ENCODE measurements around the gene CACNA1C.

- TF ChIP-seq, protein P1, sequence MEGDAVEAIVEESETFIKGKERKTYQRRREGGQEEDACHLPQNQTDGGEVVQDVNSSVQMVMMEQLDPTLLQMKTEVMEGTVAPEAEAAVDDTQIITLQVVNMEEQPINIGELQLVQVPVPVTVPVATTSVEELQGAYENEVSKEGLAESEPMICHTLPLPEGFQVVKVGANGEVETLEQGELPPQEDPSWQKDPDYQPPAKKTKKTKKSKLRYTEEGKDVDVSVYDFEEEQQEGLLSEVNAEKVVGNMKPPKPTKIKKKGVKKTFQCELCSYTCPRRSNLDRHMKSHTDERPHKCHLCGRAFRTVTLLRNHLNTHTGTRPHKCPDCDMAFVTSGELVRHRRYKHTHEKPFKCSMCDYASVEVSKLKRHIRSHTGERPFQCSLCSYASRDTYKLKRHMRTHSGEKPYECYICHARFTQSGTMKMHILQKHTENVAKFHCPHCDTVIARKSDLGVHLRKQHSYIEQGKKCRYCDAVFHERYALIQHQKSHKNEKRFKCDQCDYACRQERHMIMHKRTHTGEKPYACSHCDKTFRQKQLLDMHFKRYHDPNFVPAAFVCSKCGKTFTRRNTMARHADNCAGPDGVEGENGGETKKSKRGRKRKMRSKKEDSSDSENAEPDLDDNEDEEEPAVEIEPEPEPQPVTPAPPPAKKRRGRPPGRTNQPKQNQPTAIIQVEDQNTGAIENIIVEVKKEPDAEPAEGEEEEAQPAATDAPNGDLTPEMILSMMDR (IDR thresholded peaks at IDR 0.05), result no peak
- TF ChIP-seq POLR2A (IDR thresholded peaks at IDR 0.05) (no peak), POLR2AphosphoS5 (IDR thresholded peaks at IDR 0.05) (no peak), EP300 (IDR thresholded peaks at IDR 0.05) (no peak)
Measured at GRCh38 chr12:2640709-2641108, 587.9 kb downstream of the CACNA1C start.

All from suprapubic skin (tissue), 4 donors.